HCT116 (cell line): Measurements from ENCODE around the gene ACRBP. TPM values are rescaled to one million over a fixed set of nuclear protein-coding genes. Genes with fewer than 3 reads are reported as not detected.

Source experiments
- ATAC-seq: fragments of 200-7000 bp; cut with Tn5 transposase; 2 replicates; pipeline ENCODE4 v1.9.1; 2020; ENCODE audit warnings: mild to moderate bottlenecking, moderate library complexity
- BruUV-seq: library from RNA; stranded (reverse); fragments of 400-500 nt; replicated peaks from 2 replicates; lab custom pipeline; 2021; lab: Mats Ljungman, UMichigan
- CTCF ChIA-PET: fragments of 300-600 bp; sonication (Branson Sonifier 250); formaldehyde crosslinking; loops from one replicate; lab custom pipeline; 2021; ENCODE audit warnings: antibody characterized with exemption; lab: Charles Lee
- POLR2A ChIA-PET: fragments of 300-600, 350-600 bp; sonication (Branson Sonifier 250); formaldehyde crosslinking; loops from one replicate; lab custom pipeline; 2021; ENCODE audit warnings: antibody characterized with exemption; lab: Charles Lee
- RAD21 ChIA-PET, 2 experiments: fragments of 300-600 bp; sonication (Branson Sonifier 250); formaldehyde crosslinking; loops; one replicate each; lab custom pipeline; 2023; ENCODE audit warnings: low total read pairs in 2 of 2; ENCODE audit not compliant: uncharacterized antibody in 2 of 2, unreplicated experiment in 2 of 2, low non-redundant PET in 1 of 2; lab: Charles Lee
- DNase-seq: peaks from one replicate; pipeline ENCODE4 v3.0.0-alpha.2; 2010; ENCODE audit warnings: low read depth, low spot score
- H2AFZ ChIP-seq: fragments of 200-600 bp; shearing (Covaris generic), sonication (generic); 2 replicates; pipeline ENCODE4 v1.6.1; 2017; ENCODE audit warnings: low read depth, mixed run types, mixed read lengths, antibody characterized with exemption, low read length; ENCODE audit not compliant: poor library complexity, severe bottlenecking
- H3K27ac ChIP-seq: 2 replicates; pipeline ENCODE4 v1.5.1; 2012; ENCODE audit warnings: low read depth, low read length
- H3K27me3 ChIP-seq: fragments of 200-600 bp; sonication (generic); 2 replicates; pipeline ENCODE4 v1.6.1; 2016; ENCODE audit warnings: mixed run types, low read length, mixed read lengths; ENCODE audit not compliant: insufficient read depth
- H3K36me3 ChIP-seq, 2 experiments: fragments of 200-500 bp in 1 of 2; fragments of 200-600 bp in 1 of 2; sonication (Bioruptor generic) in 1 of 2; sonication (generic) in 1 of 2; 2 replicates each; pipeline versions ENCODE4 v1.5.1 to v1.6.1; 2014 to 2016; ENCODE audit warnings: low read length in 2 of 2, inconsistent platforms in 1 of 2, mixed read lengths in 1 of 2, mixed run types in 1 of 2; ENCODE audit not compliant: insufficient read depth in 2 of 2, control insufficient read depth in 1 of 2
- H3K4me1 ChIP-seq, 2 experiments: fragments of 200-600 bp in 1 of 2; sonication (generic) in 1 of 2; 2 replicates each; pipeline versions ENCODE4 v1.5.1 to v1.6.1; 2012 to 2017; ENCODE audit warnings: low read length in 2 of 2, inconsistent platforms in 1 of 2, mild to moderate bottlenecking in 1 of 2, mixed read lengths in 1 of 2, mixed run types in 1 of 2, moderate library complexity in 1 of 2; ENCODE audit not compliant: insufficient read depth in 2 of 2, control insufficient read depth in 1 of 2
- H3K4me2 ChIP-seq: fragments of 200-600 bp; sonication (generic); 2 replicates; pipeline ENCODE4 v1.6.1; 2017; ENCODE audit warnings: mixed run types, low read length, mixed read lengths
- H3K4me3 ChIP-seq, 2 experiments: fragments of 200-600 bp in 1 of 2; sonication (generic) in 1 of 2; replicated peaks in 1 of 2; 2 replicates each; pipeline ENCODE4 v1.5.1; 2011 to 2016; ENCODE audit warnings: low read length in 2 of 2, control low read depth in 1 of 2, low read depth in 1 of 2, mild to moderate bottlenecking in 1 of 2, mixed read lengths in 1 of 2, mixed run types in 1 of 2
- H3K79me2 ChIP-seq: fragments of 200-600 bp; sonication (generic); 2 replicates; pipeline ENCODE4 v1.6.1; 2017; ENCODE audit warnings: mild to moderate bottlenecking, mixed run types, low read length, moderate library complexity, mixed read lengths; ENCODE audit not compliant: insufficient read depth
- H3K9ac ChIP-seq: fragments of 200-600 bp; sonication (generic); 2 replicates; pipeline ENCODE4 v1.6.1; 2016; ENCODE audit warnings: low read length, mixed read lengths
- H3K9me2 ChIP-seq: fragments of 200-600 bp; sonication (generic), shearing (Covaris generic); 2 replicates; pipeline ENCODE4 v1.6.1; 2017; ENCODE audit warnings: mixed run types, mild to moderate bottlenecking, moderate library complexity; ENCODE audit not compliant: insufficient read depth
- H3K9me3 ChIP-seq, 2 experiments: fragments of 200-500 bp in 1 of 2; fragments of 200-600 bp in 1 of 2; sonication (Bioruptor generic) in 1 of 2; sonication (generic) in 1 of 2; 2 replicates each; pipeline ENCODE4 v1.6.1; 2014 to 2017; ENCODE audit warnings: low read length in 2 of 2, mixed read lengths in 2 of 2, inconsistent platforms in 1 of 2, low read depth in 1 of 2, mild to moderate bottlenecking in 1 of 2, mixed run types in 1 of 2, moderate library complexity in 1 of 2; ENCODE audit not compliant: control insufficient read depth in 1 of 2, insufficient read depth in 1 of 2
- H4K20me1 ChIP-seq: fragments of 200-600 bp; sonication (generic), shearing (Covaris generic); 2 replicates; pipeline ENCODE4 v1.6.1; 2017; ENCODE audit warnings: mixed run types, mild to moderate bottlenecking, moderate library complexity; ENCODE audit not compliant: insufficient read depth
- REST ChIP-seq: IDR thresholded peaks from 2 replicates; pipeline ENCODE4 v1.6.1; 2012; ENCODE audit warnings: low read depth
- intact Hi-C: fragments of 100-400 bp; cut with micrococcal nuclease; formaldehyde crosslinking; loops from 2 replicates; pipeline ENCODE4 v1.10.0; 2022
- total RNA-seq: library from RNA; stranded (reverse); gene quantifications from one replicate; pipeline ENCODE4 v1.2.1, GENCODE V29; 2021; ENCODE audit not compliant: unreplicated experiment

ACRBP gene
- total RNA-seq, 1 experiment from 2014 or later: 1.0 TPM

GRCh38 chr12:6653342-6653741 is 6.1 kb upstream of the ACRBP start:
- POLR2A ChIA-PET: no interaction called here

More at GRCh38 chr12:6653342-6653741, 6.1 kb upstream of the ACRBP start:
- no peaks in the 10 kb centered on the region for H3K9me2 ChIP-seq
- no peaks in the 10 kb centered on the region for H4K20me1 ChIP-seq
- RAD21 ChIA-PET: no interaction called here
- no peak for TF ChIP-seq REST
- TF ChIP-seq, all 23 proteins: peak for 0
- CTCF ChIA-PET: no interaction called here
- ATAC-seq (no peak), DNase-seq (no peak)
- H3K79me2 ChIP-seq: no peaks in the 10 kb centered on the region
- peaks cover 9 to 10% of the 10 kb centered on the region in 2 experiments; a peak in 2 of 4 replicates for H3K36me3 ChIP-seq
- H3K4me1 ChIP-seq: no peaks in the 10 kb centered on the region
- H3K27ac ChIP-seq: no peak overlapping the region
- no peak overlapping the region for H3K4me3 ChIP-seq
- no peaks in the 10 kb centered on the region for H3K27me3 ChIP-seq
- no peak overlapping the region for H3K9ac ChIP-seq
- no peaks in the 10 kb centered on the region for H3K9me3 ChIP-seq
- no peak overlapping the region for H2AFZ ChIP-seq
- intact Hi-C loops: no loop called here
- no TSS peak for BruUV-seq
- H3K4me2 ChIP-seq: no peak overlapping the region
